ENCODE data around the gene GPR62. TPM values are rescaled to one million over a fixed set of nuclear protein-coding genes. Genes with fewer than 3 reads are reported as not detected.

The GPR62 gene
- total RNA-seq, 1 donor from 2014 or later: not detected

DNA sequence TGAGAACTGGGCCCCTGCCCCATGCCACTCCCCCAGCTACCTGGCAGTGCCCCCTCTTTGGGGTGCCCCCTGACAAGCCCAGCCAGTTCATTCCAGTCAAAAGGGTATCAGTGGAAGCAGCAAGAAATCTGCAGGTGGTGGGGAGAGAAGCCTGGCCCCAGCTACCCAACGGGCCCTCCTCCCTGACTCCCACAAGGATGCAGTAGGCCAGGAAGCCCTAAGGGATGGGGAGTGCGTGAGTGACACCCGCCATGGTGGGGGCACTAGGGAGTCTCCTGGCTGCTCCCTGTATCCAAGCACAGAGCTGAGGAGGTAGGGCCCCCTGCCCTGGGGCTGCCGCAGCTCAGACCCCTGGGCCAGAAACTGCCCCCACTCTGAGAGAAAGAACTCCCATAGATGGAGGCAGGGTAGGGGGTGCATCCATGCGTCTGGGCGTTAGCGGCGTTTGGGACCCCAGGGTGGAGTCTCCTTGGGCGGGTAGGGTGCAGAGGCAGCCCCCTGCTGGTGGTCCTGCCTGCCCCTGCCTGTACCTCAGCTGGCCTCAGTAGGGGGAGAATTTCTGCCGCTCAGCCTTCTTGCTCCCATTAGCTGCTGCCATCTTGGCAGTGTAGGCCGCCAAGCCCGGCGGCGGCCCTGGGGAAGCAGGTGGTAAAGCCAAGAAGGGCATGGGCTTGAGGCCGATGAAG lies 2.5 kb downstream of the GPR62 start:
- Histone ChIP-seq H3K36me3 (ENCODE audit: control insufficient read depth, insufficient read depth, low read length) (peaks cover 2% of the 10 kb centered on the region), H3K27me3 (ENCODE audit: control insufficient read depth, insufficient read depth, low read length) (peaks cover 11% of the 10 kb centered on the region), H3K4me3 (ENCODE audit: low read depth, low read length) (no peak overlapping the region)
- DNase-seq (ENCODE audit: low read depth): no peak
- no peak for TF ChIP-seq CTCF (IDR thresholded peaks at IDR 0.05; ENCODE audit: insufficient read depth, low read length, poor library complexity, severe bottlenecking)

DNA sequence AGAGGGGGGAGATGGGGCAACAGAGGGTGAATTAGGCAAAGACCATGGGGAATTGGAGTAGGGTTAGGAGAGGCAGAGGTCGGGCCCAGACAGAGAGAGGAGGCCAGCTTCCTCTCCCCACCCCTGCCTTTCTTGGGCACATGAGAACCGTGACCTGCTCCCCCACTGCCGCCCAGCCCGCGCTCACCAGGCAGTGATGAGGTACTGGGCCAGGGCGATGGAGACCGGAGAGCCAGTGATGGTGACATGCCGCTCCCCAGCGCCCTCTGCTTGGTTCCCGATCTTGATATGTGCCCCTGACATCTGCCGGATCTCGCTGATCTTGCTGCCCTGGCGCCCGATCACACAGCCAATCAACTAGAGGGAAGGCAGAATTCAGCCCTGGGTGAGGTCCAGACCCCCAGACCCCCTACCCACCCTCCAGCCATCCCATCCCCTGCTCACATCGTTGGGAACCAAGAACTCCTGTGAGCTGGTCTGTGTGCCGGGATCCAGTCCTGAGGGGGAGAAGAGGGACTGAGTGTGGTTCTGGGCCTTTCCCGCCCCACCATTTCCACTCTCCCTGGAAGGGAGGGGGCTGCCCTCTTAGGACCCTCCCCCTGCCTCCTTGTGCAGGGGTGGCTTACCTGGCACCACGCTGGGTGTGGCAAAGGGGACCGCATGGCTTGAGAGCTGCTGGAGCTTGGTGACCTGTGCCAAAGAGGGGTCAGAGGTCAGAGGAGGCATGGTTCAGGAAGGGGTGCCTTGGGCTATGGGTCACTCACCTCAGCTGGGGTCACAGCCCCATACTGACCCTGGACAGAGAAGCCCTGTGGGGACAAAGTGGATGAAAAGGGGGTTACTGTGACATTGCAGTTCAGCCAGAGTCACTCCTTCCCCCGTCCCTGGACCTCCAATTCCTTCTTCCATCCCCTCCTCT lies 3.7 kb downstream of the GPR62 start:
- no peak for DNase-seq (ENCODE audit: low read depth)
- no peak overlapping the region for H3K4me3 ChIP-seq (ENCODE audit: low read depth, low read length)
- TF ChIP-seq CTCF (IDR thresholded peaks at IDR 0.05; ENCODE audit: insufficient read depth, low read length, poor library complexity, severe bottlenecking): no peak
- H3K27me3 ChIP-seq (ENCODE audit: control insufficient read depth, insufficient read depth, low read length): peaks cover 7% of the 10 kb centered on the region
- peaks cover 2% of the 10 kb centered on the region for H3K36me3 ChIP-seq (ENCODE audit: control insufficient read depth, insufficient read depth, low read length)

DNA sequence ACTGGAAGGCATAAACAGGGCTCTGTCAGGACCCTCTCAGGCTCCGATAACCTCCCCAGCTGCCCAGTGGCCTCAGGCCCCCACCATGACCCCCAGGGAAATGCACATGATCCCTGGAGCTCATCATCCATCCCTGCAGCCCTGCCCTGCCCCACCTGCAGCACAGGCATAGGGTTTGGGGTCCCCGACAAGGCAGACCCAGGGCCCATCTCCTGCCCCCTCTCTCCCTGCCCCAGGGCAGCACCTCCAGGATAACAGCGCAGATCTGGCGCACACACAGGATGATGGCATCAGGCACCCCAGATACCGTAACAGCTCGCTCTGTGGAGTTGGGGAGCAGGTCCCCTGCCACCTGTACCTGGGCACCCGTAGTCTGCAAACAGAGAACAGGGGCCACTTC lies 4.5 kb downstream of the GPR62 start:
- DNase-seq (ENCODE audit: low read depth): no peak
- no peak for TF ChIP-seq CTCF (IDR thresholded peaks at IDR 0.05; ENCODE audit: insufficient read depth, low read length, poor library complexity, severe bottlenecking)
- no peak overlapping the region for H3K4me3 ChIP-seq (ENCODE audit: low read depth, low read length)
- H3K36me3 ChIP-seq (ENCODE audit: control insufficient read depth, insufficient read depth, low read length): peaks cover 2% of the 10 kb centered on the region
- peaks cover 7% of the 10 kb centered on the region for H3K27me3 ChIP-seq (ENCODE audit: control insufficient read depth, insufficient read depth, low read length)

DNA sequence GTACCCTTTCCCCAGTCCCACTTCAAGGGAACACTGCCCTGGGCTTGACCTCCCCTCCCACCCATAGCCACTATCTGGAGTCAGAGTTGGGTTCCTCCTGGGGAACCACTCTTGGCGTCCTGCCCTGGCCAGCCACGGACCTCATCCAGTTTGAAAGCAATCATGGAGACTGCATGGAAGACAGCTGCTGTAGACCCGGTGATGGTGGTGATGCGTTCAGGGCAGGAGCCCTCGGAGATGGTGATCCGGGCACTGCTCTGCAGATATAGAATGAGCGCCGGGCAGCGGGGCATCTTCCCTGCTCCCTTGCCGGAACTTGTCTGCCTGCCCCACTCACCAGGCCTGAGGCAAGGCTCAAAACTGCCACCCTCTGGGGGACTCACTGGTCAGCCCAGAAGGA lies 5.2 kb downstream of the GPR62 start:
- no peak overlapping the region for H3K4me3 ChIP-seq (ENCODE audit: low read depth, low read length)
- peaks cover 3% of the 10 kb centered on the region for H3K27me3 ChIP-seq (ENCODE audit: control insufficient read depth, insufficient read depth, low read length)
- peaks cover 2% of the 10 kb centered on the region for H3K36me3 ChIP-seq (ENCODE audit: control insufficient read depth, insufficient read depth, low read length)
- DNase-seq (ENCODE audit: low read depth): no peak
- no peak for TF ChIP-seq CTCF (IDR thresholded peaks at IDR 0.05; ENCODE audit: insufficient read depth, low read length, poor library complexity, severe bottlenecking)

- TF ChIP-seq CTCF (IDR thresholded peaks at IDR 0.05; ENCODE audit: insufficient read depth, low read length, poor library complexity, severe bottlenecking): no peak
Measured at GRCh38 chr3:51961011-51961410, 5.8 kb downstream of the GPR62 start.

More at GRCh38 chr3:51961011-51961410, 5.8 kb downstream of the GPR62 start:
- no peak overlapping the region for H3K4me3 ChIP-seq (ENCODE audit: low read depth, low read length)
- no peaks in the 10 kb centered on the region for H3K27me3 ChIP-seq (ENCODE audit: control insufficient read depth, insufficient read depth, low read length)
- DNase-seq (ENCODE audit: low read depth): no peak
- peaks cover 2% of the 10 kb centered on the region for H3K36me3 ChIP-seq (ENCODE audit: control insufficient read depth, insufficient read depth, low read length)
